Hepatocyte (in vitro differentiated cells): ENCODE measurements around the gene CNKSR1.

Source experiments
- EZH2 ChIP-seq: fragments of 200-600 bp; sonication (generic); IDR thresholded peaks from 2 replicates; pipeline ENCODE4 v1.6.1; 2016; ENCODE audit warnings: antibody characterized with exemption, mild to moderate bottlenecking, borderline replicate concordance
- EZH2phosphoT487 ChIP-seq: fragments of 200-600 bp; sonication (generic); IDR thresholded peaks from one replicate; pipeline ENCODE4 v1.6.1; 2018; ENCODE audit warnings: antibody characterized with exemption, mild to moderate bottlenecking, low read depth, moderate library complexity; ENCODE audit not compliant: unreplicated experiment, severe bottlenecking
- TF ChIP-seq, protein P1 (sequence below): fragments of 200-600 bp; sonication (generic); IDR thresholded peaks from 2 replicates; pipeline ENCODE4 v1.5.1; 2016; ENCODE audit warnings: antibody characterized with exemption, mild to moderate bottlenecking; ENCODE audit not compliant: poor library complexity

- TF ChIP-seq EZH2 = no peak
- TF ChIP-seq, protein P1, sequence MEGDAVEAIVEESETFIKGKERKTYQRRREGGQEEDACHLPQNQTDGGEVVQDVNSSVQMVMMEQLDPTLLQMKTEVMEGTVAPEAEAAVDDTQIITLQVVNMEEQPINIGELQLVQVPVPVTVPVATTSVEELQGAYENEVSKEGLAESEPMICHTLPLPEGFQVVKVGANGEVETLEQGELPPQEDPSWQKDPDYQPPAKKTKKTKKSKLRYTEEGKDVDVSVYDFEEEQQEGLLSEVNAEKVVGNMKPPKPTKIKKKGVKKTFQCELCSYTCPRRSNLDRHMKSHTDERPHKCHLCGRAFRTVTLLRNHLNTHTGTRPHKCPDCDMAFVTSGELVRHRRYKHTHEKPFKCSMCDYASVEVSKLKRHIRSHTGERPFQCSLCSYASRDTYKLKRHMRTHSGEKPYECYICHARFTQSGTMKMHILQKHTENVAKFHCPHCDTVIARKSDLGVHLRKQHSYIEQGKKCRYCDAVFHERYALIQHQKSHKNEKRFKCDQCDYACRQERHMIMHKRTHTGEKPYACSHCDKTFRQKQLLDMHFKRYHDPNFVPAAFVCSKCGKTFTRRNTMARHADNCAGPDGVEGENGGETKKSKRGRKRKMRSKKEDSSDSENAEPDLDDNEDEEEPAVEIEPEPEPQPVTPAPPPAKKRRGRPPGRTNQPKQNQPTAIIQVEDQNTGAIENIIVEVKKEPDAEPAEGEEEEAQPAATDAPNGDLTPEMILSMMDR = no peak
- TF ChIP-seq EZH2phosphoT487 = no peak
Observed at GRCh38 chr1:26218906-26219494, 41.7 kb downstream of the CNKSR1 start.
